Activated T-cell treated with anti-CD3 and anti-CD28 coated beads, Interleukin-2, amount 50 U/mL, for 48 hours (primary cell): Measurements from ENCODE around the gene ACTN3.
"Not testable (repeated sequence)": the region's sequence is repeated elsewhere in the genome, so short reads cannot be mapped to it uniquely, and the experiment has no call there.

Experiments
- DNase-seq, 2 experiments: peaks; one replicate each; pipeline ENCODE4 v3.0.0-alpha.2; 2020

Gene ACTN3

DNA sequence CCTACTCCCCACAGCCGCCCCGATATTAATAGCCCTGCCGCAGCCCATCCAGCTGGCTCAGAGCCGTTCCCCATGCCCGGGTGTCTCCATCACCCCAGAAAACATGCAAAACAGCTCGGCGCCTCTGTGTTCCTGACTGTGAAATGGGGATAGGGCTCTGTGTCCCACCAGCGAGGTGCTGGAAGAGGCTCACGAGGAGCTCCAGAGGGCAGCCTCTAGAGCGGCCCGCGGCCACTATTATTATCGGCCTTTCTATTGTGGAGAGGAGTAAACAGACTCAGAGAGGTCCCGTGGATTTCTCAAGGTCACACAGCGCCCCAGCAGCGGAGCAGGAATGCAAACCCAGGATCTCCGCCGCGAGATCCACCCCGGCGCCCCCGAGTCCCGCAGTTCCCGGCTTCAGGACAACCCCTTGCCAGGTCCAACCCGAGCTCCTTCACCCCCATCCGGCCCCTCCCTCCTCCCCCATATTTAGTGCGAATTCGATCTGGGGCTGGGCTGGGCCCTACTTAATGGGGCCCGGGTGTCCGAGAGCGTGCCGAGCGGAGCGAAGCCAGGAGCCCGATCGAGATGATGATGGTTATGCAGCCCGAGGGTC lies at the start of gene ACTN3:
ACTN3 (plus strand) TSS at position 536 of the 598 bp plus-strand sequence; CDS start at position 571, 35 bp downstream.
- DNase-seq: peak in 1 of 2 experiments; percentile 30

DNA sequence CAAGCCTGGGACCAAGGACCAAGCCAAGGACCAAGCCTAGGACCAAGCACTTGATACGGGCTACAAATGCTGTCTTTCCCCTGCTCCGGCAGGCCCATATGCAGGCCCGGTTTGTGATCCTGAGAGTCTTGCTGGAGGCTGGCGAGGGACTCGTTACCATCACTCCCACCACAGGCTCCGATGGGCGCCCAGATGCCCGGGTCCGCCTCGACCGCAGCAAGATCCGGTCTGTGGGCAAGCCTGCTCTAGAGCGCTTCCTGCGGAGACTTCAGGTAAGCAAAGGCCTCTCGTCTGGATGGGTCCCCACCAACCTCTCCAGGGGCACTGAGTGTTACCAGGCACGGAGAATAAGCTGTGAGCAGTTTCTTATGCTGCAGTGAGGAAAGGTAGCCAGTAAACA lies 49.5 kb upstream of the ACTN3 start:
- no peak for DNase-seq

DNA sequence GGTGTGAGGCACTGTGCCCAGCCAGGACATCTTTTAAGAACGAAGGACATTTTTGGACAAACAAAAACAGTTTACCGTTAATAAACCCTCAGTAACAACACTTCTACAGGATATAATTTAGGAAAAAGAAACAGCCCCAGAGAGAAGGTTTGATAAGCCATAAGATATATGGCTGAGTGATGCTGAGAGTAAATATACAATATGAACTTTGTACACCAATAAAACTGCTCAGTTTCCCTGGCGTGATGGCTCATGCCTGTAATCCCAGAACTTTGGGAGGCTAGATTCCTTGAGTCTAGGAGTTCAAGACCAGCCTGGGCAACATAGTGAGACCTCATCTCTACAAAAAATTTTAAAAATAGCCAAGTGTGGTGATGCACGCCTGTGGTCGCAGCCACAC lies 48.2 kb upstream of the ACTN3 start:
- DNase-seq: no peak

DNA sequence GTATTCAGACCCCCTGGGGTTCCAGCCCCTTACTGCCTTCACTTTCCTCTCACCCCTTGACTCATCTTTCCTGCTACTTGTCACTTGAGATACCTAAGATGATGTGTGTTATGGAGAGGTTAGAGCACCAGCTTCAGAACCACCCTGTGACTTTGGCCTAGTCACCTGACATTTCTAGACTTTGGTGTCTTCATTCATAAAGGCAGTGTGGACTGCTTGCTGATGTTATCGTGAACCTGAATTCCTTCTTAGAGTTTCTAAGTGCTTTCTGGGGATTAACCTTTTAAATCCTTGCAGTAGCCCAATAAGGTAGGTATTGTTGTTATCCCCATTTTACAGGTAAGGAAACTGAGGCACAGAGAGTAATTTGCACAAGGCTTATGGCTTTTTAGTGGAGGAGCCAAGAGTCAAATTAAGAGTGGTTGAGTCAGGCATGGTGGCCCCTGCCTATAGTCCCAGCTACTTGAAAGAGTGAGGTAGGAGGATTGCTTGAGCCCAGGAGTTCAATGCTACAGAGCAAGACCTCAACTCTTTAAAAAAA lies 41.4 kb upstream of the ACTN3 start:
- DNase-seq: no peak

DNA sequence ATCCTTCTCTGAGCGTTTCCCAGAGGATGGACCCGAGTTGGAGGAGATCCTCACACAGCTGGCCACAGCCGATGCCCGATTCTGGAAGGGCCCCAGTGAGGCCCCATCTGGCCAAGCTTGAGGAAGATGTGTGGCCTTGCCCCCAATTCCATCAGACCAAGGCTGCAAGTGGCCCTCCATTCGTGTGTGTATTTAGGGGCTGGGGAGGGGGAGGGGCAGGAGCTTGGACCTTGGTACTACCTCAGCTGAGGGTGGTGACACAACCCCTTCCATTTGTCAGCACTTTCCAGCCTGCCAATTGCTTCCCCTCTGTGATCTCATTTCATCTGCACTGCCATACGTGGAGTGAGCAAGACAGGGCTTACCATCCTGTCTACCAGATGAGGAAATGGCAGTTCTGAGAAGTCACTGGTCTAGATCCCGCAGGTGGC lies 37.6 kb upstream of the ACTN3 start:
- no peak for DNase-seq

DNA sequence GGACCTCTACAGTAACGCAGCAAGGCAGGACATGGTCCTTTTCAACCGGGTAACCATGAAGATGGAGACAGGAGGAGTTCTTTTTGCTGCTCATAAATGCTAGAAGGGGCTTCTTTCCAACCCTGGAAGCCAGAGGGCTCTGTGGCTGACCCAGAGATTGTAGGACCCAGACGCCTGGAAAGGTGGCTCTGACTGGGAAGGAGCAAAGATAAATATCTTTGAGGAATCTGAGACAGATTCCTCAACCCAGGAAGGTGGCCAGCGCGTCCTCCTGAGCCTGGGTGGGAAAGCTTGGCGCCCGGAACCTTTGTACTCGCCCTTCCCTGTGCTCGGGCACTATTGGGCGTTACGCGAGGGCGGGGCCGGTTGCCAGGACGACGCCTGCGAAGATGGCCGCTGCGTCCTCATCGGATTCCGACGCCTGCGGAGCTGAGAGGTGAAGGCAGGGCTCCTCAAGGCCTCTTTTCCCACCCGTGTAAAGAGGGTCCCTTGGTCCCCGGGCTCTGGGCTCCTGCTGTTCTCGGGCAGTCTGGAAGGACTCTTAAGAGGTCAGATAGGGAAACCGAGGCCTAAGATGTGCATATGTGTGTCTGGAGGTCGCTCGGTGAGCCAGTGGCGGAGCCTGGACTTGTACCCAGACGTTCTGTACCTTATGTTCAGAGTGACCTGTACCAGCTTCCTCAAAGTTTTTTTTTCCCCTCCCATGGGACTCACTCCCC lies 36.3 kb upstream of the ACTN3 start, which contains the start of gene BBS1:
BBS1 (plus strand) TSS at position 365 of the 719 bp plus-strand sequence; CDS start at position 390, 25 bp downstream.
- peak; percentile 88 to 91 for DNase-seq

DNA sequence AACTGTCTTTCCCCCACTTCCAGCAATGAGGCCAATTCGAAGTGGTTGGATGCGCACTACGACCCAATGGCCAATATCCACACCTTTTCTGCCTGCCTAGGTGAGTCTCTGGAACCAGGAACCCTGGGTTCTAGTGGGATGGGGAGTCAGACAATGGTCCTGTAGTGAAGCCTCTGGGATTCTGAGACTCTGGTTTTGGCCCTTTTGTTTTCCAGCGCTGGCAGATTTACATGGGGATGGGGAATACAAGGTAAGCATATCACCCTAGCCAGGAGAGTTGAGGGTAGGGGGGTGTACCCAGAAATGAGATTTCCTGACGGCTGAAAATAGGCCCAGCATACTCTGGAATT lies 35.7 kb upstream of the ACTN3 start:
- DNase-seq: no peak

DNA sequence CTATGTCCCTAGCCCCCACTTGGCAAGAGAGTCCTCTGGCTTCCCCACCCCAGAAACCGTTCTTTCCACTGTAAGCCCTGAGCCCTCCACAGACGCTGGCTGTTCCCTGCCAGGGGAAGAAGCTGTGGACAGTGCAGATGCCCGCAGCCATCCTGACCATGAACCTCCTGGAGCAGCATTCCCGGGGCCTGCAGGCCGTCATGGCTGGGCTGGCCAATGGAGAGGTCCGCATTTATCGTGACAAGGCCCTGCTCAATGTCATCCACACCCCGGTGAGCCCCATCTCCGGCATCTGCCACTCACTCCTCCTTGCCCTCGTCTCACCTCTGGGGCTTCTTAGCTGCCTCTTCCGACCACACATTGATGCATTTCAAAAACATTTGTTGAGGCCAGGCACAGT lies 23.1 kb upstream of the ACTN3 start:
- no peak for DNase-seq

DNA sequence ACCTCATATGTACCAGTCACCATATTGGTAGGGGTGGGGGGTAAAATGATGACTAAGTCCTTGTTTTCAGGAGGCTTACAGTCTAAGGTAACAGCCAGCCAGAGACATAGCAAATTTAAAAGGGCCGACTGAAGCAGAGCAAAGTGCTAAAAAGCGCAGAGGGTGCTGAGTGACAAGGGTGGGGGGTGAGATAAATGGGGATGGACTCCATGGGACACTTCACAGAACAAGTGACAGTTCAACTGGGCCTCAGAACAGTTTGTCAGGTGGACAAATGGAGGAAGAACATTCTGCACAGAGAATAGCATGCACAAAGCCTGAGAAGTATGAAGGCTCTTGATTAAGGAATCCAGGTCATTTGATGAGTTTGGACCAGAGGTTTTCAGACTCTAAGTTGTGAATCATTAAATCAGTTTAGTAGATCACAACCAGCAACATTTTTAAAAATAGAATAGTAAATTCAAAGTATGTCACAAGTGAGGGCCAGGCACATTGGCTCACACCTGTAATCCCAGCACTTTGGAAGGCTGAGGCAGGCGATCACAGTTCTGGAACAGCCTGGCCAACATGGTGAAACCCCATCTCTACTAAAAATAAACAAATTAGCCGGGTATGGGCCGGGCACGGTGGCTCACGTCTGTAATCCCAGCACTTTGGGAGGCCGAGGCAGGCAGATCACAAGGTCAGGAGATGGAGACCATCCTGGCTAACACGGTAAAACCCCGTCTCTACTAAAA lies 22.2 kb upstream of the ACTN3 start:
- DNase-seq: no peak

DNA sequence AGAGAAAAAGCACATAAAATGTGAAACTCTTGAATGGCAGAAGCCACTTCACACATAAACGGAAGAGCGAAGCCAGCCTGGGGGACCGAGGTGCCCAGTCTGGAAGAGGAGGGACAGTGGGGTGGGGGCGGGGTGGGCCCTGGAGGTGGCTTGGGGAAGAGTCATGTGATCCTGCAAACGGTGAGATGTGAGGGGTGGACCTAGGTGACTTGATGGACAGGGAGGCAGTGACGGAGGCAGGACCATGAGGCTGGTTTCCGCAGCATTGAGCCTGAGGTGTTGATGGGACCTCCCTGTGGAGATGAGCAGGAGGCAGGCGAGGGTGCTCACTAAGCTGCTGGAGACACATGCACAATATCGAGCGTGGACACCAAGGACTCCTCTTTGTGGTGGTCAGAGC lies 17.6 kb upstream of the ACTN3 start:
- no peak for DNase-seq

DNA sequence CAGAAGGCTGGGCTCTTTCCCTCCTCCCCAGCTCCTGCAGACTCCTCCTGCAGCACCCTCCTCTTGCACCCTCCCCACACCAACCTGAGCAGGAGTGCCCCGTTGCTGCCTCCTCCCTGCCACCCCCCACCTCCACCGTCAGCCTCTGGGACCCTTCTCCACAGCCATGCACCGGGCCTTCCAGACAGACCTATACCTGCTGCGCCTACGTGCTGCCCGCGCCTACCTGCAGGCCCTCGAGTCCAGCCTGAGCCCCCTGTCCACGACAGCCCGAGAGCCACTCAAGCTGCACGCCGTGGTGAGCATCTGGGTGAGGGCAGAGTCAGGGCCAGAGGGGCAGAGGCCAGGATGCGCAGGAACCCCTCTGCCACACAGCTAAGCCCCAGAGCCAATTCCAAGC lies 17.0 kb upstream of the ACTN3 start:
- no peak for DNase-seq

DNA sequence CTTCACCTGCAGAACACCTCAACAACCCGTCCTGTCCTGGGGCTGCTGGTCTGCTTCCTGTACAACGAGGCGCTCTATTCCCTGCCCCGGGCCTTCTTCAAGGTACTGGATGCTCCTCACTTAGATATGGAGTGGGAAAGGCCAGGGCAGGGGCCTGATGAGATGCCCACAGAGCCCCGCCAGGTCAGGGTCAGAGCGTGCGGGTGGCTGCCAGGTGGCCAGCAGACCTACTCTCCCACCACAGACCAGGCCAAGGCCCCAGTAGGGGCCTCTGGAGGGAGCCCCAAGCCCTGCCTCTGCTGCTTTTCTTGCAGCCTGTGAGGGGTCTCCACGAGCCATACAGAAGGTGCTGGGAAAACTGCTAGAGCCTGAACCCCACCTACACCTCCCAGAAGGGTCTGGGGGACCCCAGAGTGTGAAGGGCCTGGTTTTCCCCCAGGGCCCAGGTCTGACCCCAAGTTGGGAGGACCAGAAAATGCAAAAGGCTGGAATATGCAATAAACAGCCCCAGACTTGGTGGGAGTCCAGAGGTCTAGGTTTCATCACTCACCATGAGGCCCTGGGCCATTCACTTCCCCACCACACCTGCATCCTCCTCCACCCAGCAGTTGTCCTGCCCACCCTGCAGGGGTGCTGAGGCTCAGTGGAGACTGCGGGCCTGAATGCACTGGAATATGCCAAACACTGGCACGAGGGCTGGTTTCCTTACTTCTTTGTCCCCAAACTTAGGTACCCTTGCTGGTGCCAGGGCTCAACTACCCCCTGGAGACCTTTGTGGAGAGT lies 15.6 kb upstream of the ACTN3 start:
- no peak for DNase-seq

DNA sequence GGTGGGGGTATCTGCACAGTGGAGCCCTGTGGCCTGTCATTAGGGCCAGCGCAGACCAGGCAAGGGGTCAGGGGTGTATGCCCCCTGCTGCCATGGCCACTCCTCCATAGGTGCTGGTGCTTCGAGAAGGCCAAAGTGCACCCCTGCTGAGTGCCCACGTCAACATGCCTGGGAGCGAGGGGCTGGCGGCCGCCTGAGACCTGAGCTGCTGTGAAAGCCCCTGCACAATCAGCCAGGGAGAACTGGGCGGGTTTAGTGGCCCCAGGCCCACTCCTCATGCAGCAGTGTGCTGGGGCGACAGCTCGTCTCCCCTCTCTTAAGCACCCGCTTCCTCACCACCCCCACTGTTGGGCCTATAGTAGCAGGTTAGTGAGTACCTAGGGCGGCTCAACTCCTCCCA lies 14.9 kb upstream of the ACTN3 start:
- DNase-seq: no peak

DNA sequence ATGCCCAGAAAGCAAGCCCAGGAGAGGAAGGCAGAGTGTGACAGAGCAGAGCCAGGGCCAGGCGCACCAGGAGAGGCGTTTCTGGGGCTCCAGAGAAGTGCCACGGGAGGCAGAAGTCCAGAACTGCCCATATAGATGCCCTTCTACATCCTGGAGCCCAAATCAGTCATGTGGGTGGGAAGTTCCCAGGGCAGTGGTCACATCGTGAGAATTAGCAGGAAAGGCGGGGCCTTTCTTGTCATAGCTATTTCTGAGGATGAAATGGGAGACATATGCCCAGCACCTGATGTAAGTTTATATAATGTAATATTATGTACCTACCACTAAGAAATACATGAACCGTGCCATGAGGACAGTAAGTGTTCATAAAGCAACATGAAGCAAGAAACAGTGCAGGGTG lies 13.9 kb upstream of the ACTN3 start:
- no peak for DNase-seq

DNA sequence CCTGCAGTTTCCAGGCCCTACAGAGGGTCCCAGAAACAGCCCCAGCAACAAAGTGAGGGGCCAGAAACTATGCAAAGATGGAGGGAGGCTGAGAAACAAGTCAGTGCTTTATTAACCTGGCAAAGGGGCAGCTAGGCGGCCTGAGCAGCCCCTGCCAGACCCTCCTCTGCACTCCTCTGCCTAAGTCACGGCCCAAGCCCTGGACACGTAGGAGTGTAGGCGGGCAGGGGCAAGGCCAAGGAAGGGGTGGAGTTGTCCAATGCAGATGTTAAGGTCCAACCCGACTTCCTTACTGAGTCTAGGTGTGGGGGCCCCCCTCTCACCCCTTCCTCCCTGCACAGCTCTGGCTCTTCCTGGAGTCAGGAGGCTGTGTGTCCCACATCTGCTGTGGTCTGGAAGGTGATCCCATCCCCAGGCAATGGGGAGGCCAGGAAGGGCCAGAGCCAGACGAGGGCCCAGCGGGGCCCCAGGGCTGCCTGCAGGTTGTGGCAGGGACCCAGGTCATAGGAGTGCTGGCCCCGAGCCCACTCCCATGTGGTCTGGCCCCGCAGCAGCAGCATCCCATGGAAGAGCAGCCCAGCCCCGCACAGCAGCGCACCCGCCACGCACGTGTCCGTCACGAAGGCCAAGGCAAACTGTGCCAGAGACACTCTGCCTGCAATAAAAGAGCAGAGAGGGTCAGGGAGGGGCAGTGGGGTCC lies 7.4 kb upstream of the ACTN3 start:
- DNase-seq: no peak

DNA sequence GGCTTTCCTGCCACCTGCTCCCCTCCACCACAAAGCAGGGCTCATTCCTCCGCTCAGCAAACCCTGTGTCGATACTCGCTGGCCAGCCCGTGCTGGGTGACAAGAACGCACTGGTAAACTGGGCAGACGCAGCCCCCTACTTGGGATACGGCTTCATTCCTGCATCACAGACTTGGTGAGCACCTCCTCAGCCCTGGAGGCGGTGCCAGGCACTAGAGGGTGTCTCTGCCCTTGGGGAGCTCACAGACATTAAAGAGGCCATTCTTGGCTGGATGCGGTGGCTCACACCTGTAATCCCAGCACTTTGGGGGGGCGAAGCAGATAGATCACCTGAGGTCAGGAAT lies 6.9 kb upstream of the ACTN3 start:
- no peak for DNase-seq

DNA sequence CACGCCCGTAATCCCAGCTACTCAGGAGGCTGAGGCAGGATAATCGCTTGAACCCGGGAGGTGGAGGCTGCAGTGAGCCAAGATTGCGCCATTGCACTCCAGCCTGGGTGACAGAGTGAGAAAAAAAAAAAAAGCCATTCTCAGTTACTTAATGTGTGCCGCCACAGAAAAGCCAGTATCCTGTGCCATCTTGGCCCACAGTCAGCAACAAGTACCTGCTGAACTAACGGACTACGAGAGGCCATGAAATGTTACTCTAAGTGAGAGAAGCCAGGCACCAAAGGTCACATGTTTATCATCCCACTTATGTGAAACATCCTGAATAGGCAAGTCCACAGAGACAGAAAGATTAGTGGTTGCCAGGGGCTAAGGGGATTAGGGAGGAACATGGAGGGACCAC lies 6.1 kb upstream of the ACTN3 start:
- DNase-seq: not testable (repeated sequence)

DNA sequence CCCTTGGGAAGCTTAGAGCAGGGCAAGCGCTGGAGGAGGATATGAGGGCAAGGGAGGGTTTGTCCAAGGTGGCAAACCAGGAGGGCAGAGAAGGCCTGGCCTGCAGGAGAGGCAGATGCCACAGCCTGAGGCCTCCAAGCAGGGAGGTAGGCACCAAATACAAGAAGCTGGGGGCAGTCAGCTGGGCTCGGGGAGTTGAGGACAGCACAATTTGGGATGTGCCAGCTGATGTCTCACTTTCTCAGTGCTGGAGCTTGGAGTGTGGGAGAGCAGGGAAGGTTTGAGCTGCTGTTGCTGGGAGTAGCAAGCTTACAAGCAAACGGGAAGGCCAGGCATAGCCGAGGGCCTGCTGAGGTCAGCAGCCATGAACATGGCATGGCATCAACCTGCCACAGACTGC lies 4.8 kb upstream of the ACTN3 start:
- no peak for DNase-seq

DNA sequence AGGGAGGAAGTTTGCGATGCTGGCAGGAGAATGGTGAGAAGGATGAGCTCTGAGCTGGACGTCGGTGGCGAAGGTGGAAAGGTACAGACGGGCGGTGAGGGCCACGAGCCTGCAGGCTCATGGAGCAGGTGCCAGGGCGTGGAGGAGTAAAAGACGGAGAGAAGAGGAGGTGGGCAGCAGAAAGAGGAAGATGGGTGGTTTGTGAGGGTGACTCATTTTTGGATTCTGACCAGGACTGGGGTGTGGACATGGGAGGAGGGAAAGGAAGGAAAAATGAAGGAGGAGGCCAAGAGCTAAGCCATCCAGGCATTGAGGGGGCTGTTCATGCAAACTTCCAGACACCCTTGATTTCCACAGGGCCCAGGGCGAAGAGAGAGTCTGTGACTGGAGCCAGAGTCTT lies 4.3 kb upstream of the ACTN3 start:
- no peak for DNase-seq

DNA sequence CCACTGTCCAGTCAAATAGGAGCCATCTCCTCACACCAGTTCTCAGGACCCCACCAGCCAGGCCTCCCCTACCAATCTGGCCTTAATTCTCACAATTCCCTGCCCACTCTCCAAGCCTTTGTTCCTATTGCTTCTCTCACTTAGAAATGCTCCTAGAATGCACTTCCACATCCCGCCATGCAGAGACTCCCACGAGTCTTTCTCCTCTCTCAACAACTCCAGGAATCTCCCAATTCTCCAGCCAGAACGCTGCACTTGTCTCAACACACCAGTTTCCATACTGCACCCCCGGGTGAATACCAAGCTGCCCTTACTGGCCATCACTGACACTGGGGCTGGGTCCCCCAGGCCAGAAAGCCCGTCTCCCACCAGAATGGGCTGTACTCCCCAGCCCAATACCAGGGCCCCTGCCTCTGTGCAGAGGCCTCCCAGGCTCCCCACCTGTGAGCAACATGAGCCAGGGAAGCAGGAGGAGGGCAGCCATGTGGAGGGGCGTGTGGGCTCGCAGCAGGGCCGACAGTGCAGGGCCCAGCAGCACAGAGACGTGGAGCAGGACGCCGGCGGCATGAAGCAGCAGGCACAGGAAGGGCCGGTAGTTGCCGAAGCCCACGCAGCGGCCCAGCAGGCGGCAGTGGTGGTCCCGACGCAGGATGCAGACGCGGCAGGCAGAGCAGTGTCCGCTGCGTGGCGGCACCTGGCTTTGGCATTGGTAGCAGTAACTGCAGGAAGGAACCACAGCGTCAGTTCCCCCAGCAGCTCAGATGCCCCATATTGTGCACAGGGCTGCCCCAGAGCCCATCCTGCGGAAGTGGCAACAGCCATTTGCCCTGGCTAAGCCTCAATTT lies 3.2 kb upstream of the ACTN3 start:
- DNase-seq: peak; percentile 63 to 72

DNA sequence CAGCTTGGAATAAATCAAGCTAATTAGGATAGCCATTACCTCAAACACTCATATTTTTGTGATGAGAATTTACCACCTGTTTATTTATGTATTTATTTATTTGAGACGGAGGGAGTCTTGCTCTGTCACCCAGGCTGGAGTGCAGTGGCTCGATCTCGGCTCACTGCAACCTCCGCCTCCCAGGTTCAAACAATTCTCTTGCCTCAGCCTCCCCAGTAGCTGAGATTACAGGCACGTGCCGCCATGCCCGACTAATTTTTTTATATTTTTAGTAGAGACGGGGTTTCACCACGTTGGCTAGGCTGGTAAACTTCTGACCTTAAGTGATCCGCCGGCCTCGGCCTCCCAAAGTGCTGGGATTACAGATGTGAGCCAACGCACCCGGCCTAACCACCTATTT lies 1.8 kb upstream of the ACTN3 start:
- not testable (repeated sequence) for DNase-seq
